ENCODE data around the gene NT5C. TPM values are rescaled to one million over a fixed set of nuclear protein-coding genes. Genes with fewer than 3 reads are reported as not detected.
A peak's percentile ranks its signal among the peaks of the same experiment; 100 is the strongest.

NT5C gene
- total and polyA plus RNA-seq, 7 donors = 60.7 to 116 (median 102) TPM

- no peak overlapping the region for H3K27ac ChIP-seq
- H3K4me3 ChIP-seq = no peak overlapping the region
- no peaks in the 10 kb centered on the region for H3K27me3 ChIP-seq
- no peak for DNase-seq
- H3K36me3 ChIP-seq = peaks cover 0 to 6% (median 0%) of the 10 kb centered on the region in 4 donors
- WGBS, 2 donors = 90% methylated on average over 7 of the region's 7 CpGs
- H3K9me3 ChIP-seq = no peaks in the 10 kb centered on the region
- TF ChIP-seq POLR2A (IDR thresholded peaks at IDR 0.05) (no peak), POLR2AphosphoS5 (IDR thresholded peaks at IDR 0.05) (no peak), EP300 (IDR thresholded peaks at IDR 0.05) (no peak)
- TF ChIP-seq, protein P1, sequence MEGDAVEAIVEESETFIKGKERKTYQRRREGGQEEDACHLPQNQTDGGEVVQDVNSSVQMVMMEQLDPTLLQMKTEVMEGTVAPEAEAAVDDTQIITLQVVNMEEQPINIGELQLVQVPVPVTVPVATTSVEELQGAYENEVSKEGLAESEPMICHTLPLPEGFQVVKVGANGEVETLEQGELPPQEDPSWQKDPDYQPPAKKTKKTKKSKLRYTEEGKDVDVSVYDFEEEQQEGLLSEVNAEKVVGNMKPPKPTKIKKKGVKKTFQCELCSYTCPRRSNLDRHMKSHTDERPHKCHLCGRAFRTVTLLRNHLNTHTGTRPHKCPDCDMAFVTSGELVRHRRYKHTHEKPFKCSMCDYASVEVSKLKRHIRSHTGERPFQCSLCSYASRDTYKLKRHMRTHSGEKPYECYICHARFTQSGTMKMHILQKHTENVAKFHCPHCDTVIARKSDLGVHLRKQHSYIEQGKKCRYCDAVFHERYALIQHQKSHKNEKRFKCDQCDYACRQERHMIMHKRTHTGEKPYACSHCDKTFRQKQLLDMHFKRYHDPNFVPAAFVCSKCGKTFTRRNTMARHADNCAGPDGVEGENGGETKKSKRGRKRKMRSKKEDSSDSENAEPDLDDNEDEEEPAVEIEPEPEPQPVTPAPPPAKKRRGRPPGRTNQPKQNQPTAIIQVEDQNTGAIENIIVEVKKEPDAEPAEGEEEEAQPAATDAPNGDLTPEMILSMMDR (IDR thresholded peaks at IDR 0.05) = no peak
- H3K4me1 ChIP-seq = peaks cover 0 to 48% (median 38%) of the 10 kb centered on the region in 4 donors
- intact Hi-C loops (cut with DNase I) = loop anchor here (5.0 kb wide), 2 partner anchors 50 to 70 kb away; partner anchors contain the start of gene SUMO2
Observed at GRCh38 chr17:75111777-75112335, 19.7 kb downstream of the NT5C start.

DNA sequence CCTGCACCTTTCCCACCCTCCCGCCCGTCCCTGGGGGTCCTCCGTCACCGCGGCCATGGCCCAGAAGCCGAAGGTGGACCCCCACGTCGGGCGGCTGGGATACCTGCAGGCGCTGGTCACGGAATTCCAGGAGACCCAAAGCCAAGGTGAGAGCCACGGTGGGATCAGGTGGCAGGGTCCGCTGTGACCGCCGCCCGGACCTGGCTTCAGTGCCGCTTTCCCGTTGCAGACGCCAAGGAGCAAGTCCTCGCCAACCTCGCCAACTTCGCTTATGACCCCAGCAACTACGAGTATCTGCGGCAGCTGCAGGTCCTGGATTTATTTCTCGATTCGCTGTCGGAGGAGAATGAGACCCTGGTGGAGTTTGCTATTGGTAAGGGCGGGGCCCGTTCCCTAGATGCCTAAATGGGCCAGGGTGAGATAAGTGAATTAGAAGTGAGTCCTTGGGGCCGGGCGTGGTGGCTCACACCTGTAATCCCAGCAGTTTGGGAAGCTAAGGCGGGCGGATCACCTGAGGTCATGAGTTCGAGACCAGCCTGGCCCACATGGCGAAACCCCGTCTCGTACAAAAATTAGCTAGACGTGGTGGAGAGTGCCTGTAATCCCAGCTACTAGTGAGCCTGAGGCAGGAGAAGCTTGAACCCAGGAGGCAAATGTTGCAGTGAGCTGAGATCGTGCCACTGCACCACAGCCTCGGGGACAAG, 21.2 kb downstream of the NT5C start:
- Histone ChIP-seq H3K4me1 (peaks cover 0 to 48% (median 34%) of the 10 kb centered on the region in 4 donors), H3K27ac (peak overlapping the region; percentile 66 to 81 (median 77)), H3K27me3 (no peaks in the 10 kb centered on the region), H3K4me3 (peak overlapping the region; percentile 65 to 91 (median 76)), H3K9me3 (no peaks in the 10 kb centered on the region), H3K36me3 (no peaks in the 10 kb centered on the region)
- TF ChIP-seq POLR2A (IDR thresholded peaks at IDR 0.05) (no peak), EP300 (IDR thresholded peaks at IDR 0.05) (no peak), POLR2AphosphoS5 (IDR thresholded peaks at IDR 0.05) (no peak)
- TF ChIP-seq, protein P1 (IDR thresholded peaks at IDR 0.05) = no peak
- WGBS, 2 donors = 13 to 21% methylated on average over 40 of the region's 40 CpGs
- no peak for DNase-seq
- intact Hi-C loops (cut with DNase I) = loop anchor here (5.0 kb wide), 2 partner anchors 48 to 72 kb away; partner anchors contain the start of gene SUMO2

- DNase-seq = peak; percentile 94
- Histone ChIP-seq H3K4me1 (peaks cover 0 to 42% (median 28%) of the 10 kb centered on the region in 4 donors), H3K27me3 (no peaks in the 10 kb centered on the region), H3K9me3 (no peaks in the 10 kb centered on the region), H3K4me3 (peak within 1 kb of the TSS; percentile 65 to 91 (median 76)), H3K27ac (peak within 1 kb of the TSS; percentile 66 to 81 (median 77)), H3K36me3 (no peaks in the 10 kb centered on the region)
- no peak for TF ChIP-seq EP300 (IDR thresholded peaks at IDR 0.05)
- TF ChIP-seq, protein P1 (IDR thresholded peaks at IDR 0.05) = no peak
- peak; percentile 37 to 88 (median 76) for TF ChIP-seq POLR2AphosphoS5 (IDR thresholded peaks at IDR 0.05)
- peak; percentile 61 to 75 for TF ChIP-seq POLR2A (IDR thresholded peaks at IDR 0.05)
- intact Hi-C loops (cut with DNase I) = loop anchor here (2.0 to 5.0 kb wide), 3 partner anchors 47 to 73 kb away; partner anchors contain the start of gene SUMO2
- 0 to 1% methylated on average over 68 of the region's 68 CpGs for WGBS, 2 donors
Observed at GRCh38 chr17:75109407-75110233, 21.9 kb downstream of the NT5C start, which contains the start of gene ARMC7. ARMC7 (plus strand) TSS chr17:75109969; CDS start chr17:75110289, 320 bp downstream.

DNA sequence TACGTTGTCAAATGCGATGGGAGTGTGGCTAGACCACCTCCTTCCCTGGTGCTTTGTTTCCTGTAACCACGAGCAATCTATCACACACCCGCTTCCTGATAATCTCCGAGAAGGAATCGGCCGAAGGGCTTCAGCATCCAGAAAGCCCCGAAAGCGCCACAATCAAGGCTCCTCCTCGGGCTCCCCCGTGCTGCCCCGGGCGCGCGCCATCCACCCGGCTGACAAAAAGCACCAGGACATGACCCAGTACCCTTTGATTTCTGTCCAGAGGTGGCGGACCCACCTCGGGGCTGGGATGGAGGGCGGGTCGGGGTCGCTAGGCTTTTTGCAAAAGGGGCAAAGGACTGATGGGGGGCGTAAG, 22.5 kb downstream of the NT5C start:
- peak overlapping the region in 1 of 4 donors; percentile 77 for H3K27ac ChIP-seq
- intact Hi-C loops (cut with DNase I) = loop anchor here (2.0 kb wide), 1 partner anchor 62 kb away; no protein-coding TSS in a partner anchor

More for the DNA sequence above, 22.5 kb downstream of the NT5C start:
- H3K27me3 ChIP-seq = no peaks in the 10 kb centered on the region
- H3K4me1 ChIP-seq = peaks cover 0 to 40% (median 26%) of the 10 kb centered on the region in 4 donors
- WGBS, 2 donors = 4 to 5% methylated on average over 22 of the region's 22 CpGs
- H3K4me3 ChIP-seq = peak overlapping the region; percentile 65 to 91 (median 76)
- DNase-seq = no peak
- no peaks in the 10 kb centered on the region for H3K36me3 ChIP-seq
- no peaks in the 10 kb centered on the region for H3K9me3 ChIP-seq
- TF ChIP-seq POLR2AphosphoS5 (IDR thresholded peaks at IDR 0.05) (no peak), EP300 (IDR thresholded peaks at IDR 0.05) (no peak), POLR2A (IDR thresholded peaks at IDR 0.05) (no peak)
